ENCODE data around the gene NPIPA7. TPM values are rescaled to one million over a fixed set of nuclear protein-coding genes. Genes with fewer than 3 reads are reported as not detected.
"Not testable (repeated sequence)": the region's sequence is repeated elsewhere in the genome, so short reads cannot be mapped to it uniquely, and the experiment has no call there.

NPIPA7 gene
- total RNA-seq, 1 experiment from 2014 or later, result 3.8 TPM

DNA sequence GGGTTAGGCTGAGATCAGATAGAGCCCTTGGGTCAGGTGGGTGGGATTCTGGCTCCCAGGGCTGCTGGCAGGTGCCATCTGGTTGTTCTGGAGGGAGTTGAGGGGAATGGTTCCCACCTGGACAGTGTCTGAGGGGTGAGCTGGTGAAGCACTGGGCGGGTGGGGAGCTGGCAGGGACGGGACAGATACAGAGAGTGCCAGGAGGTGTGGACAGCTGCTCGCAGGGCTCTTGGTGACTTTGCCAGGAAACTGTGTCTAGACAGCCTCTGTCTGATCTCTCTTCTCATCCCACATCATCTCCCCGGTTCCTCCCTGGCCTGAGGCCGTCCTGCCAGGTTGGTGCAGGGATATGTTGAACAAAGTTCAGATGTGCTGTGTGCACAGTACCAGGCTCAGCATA lies 38.1 kb downstream of the NPIPA7 start:
- H3K36me3 Mint-ChIP-seq (ENCODE audit: insufficient read depth in 1 of 3, low read depth in 3 of 3), result not testable (repeated sequence)

DNA sequence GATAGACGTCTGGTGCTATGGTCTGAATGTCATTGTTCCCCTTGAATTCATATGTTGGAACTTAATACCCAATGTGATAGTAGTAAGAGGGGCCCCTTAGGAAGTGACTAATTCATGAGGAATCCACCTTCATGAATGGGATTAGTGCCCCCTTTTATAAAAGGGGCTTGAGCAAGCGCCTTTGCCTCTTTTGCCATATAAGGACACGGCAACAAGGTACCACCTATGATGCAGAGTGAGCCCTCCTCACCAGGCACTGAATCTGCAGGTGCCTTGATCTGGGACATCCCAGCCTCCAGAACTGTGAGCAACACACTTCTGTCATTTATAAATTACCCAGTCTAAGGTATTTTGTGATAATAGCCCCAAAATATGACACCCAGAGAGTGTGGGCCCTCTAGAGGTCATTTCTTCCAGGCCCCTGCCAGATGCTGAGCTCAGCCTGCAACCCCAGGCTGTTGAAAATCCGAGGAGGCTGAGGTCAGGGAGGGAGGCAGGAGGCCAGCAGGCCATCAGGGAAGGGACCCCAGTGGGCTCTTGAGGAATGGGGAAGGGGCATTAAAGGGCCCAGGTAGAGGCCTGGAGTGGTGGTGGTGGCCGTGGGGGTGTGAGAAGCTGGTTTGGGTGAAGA lies 39.1 kb downstream of the NPIPA7 start:
- H2AFZ ChIP-seq (ENCODE audit: low read length); H3K27me3 Mint-ChIP-seq (ENCODE audit: low read depth); H2BK5ac ChIP-seq (ENCODE audit: insufficient read length, low read length); H3K14ac ChIP-seq (ENCODE audit: insufficient read depth, low read length); H3K4me2 ChIP-seq (ENCODE audit: insufficient read depth, insufficient read length, low read length); H3K56ac ChIP-seq (ENCODE audit: insufficient read length, low read depth, low read length); H2BK120ac ChIP-seq (ENCODE audit: low read depth, low read length, poor library complexity, severe bottlenecking); H3K27ac ChIP-seq (ENCODE audit: insufficient read length, low read depth, low read length); DNase-seq; H3K9me3 ChIP-seq (ENCODE audit: control insufficient read depth, low read depth, low read length); H3K18ac ChIP-seq (ENCODE audit: insufficient read length, low read depth, low read length); H3K23ac ChIP-seq (ENCODE audit: insufficient read length, low read depth, low read length); H3K36me3 Mint-ChIP-seq (ENCODE audit: insufficient read depth in 1 of 3, low read depth in 3 of 3); H3K79me1 ChIP-seq (ENCODE audit: insufficient read depth, low read depth, low read length, poor library complexity, severe bottlenecking); H3K4me1 ChIP-seq (ENCODE audit: insufficient read depth, low read length); H3K9ac ChIP-seq (ENCODE audit: extremely low read depth, insufficient read length, low read length); H2BK12ac ChIP-seq (ENCODE audit: insufficient read length, low read depth, low read length); H2AK5ac ChIP-seq (ENCODE audit: insufficient read length, low read length); H3K4me1 Mint-ChIP-seq; H3K4me3 Mint-ChIP-seq; H4K8ac ChIP-seq (replicated peaks; ENCODE audit: insufficient read length, low read depth, low read length); H2BK15ac ChIP-seq (ENCODE audit: low read depth, low read length); H4K91ac ChIP-seq (ENCODE audit: insufficient read length, low read depth, low read length); H3K9me3 Mint-ChIP-seq; H4K5ac ChIP-seq (ENCODE audit: insufficient read length, low read depth, low read length); H3K27ac Mint-ChIP-seq; H4K20me1 ChIP-seq (ENCODE audit: control insufficient read depth, insufficient read depth, insufficient read length); H2BK20ac ChIP-seq (ENCODE audit: low read depth, low read length, poor library complexity, severe bottlenecking); H3K27me3 ChIP-seq (ENCODE audit: insufficient read depth, low read length); H3K79me2 ChIP-seq (ENCODE audit: insufficient read depth, low read length); H3K4ac ChIP-seq (ENCODE audit: low read depth, low read length); H3T11ph ChIP-seq (ENCODE audit: low read length); H3K23me2 ChIP-seq (ENCODE audit: insufficient read length, low read depth, low read length, poor library complexity, severe bottlenecking): not testable (repeated sequence)
- WGBS (ENCODE audit: extremely low coverage, insufficient read length, low lambda C conversion rate), result no CpG with 5 or more reads among the region's 5 CpGs

More for the DNA sequence above, 38.1 kb downstream of the NPIPA7 start:
- WGBS (ENCODE audit: extremely low coverage, insufficient read length, low lambda C conversion rate), result no CpG with 5 or more reads among the region's 5 CpGs
- H3K4me2 ChIP-seq (ENCODE audit: insufficient read depth, insufficient read length, low read length); H3K18ac ChIP-seq (ENCODE audit: insufficient read length, low read depth, low read length); H3K23ac ChIP-seq (ENCODE audit: insufficient read length, low read depth, low read length); H3K4ac ChIP-seq (ENCODE audit: low read depth, low read length); H2BK12ac ChIP-seq (ENCODE audit: insufficient read length, low read depth, low read length); H2AFZ ChIP-seq (ENCODE audit: low read length); H2BK20ac ChIP-seq (ENCODE audit: low read depth, low read length, poor library complexity, severe bottlenecking); H3K79me2 ChIP-seq (ENCODE audit: insufficient read depth, low read length); H3K27ac Mint-ChIP-seq; H4K91ac ChIP-seq (ENCODE audit: insufficient read length, low read depth, low read length); H2BK15ac ChIP-seq (ENCODE audit: low read depth, low read length); H3K27me3 Mint-ChIP-seq (ENCODE audit: low read depth); H2AK5ac ChIP-seq (ENCODE audit: insufficient read length, low read length); H2BK5ac ChIP-seq (ENCODE audit: insufficient read length, low read length); H3K9ac ChIP-seq (ENCODE audit: extremely low read depth, insufficient read length, low read length); H4K5ac ChIP-seq (ENCODE audit: insufficient read length, low read depth, low read length); H2BK120ac ChIP-seq (ENCODE audit: low read depth, low read length, poor library complexity, severe bottlenecking); H3K14ac ChIP-seq (ENCODE audit: insufficient read depth, low read length); H3K4me3 Mint-ChIP-seq; H3T11ph ChIP-seq (ENCODE audit: low read length); H3K4me1 Mint-ChIP-seq; H3K23me2 ChIP-seq (ENCODE audit: insufficient read length, low read depth, low read length, poor library complexity, severe bottlenecking); H4K8ac ChIP-seq (replicated peaks; ENCODE audit: insufficient read length, low read depth, low read length); H3K27me3 ChIP-seq (ENCODE audit: insufficient read depth, low read length); H3K4me1 ChIP-seq (ENCODE audit: insufficient read depth, low read length); H3K9me3 ChIP-seq (ENCODE audit: control insufficient read depth, low read depth, low read length); H3K79me1 ChIP-seq (ENCODE audit: insufficient read depth, low read depth, low read length, poor library complexity, severe bottlenecking); H3K27ac ChIP-seq (ENCODE audit: insufficient read length, low read depth, low read length); DNase-seq; H3K56ac ChIP-seq (ENCODE audit: insufficient read length, low read depth, low read length); H4K20me1 ChIP-seq (ENCODE audit: control insufficient read depth, insufficient read depth, insufficient read length); H3K9me3 Mint-ChIP-seq: not testable (repeated sequence)

Measured in H9 (cell line).